ENCODE data around the gene VAV1. TPM values are rescaled to one million over a fixed set of nuclear protein-coding genes. Genes with fewer than 3 reads are reported as not detected.

Gene VAV1
- total and polyA plus RNA-seq, 10 of the 15 experiments (the other 5 are each of a cell fraction or from before 2014, with no cell fraction given) = 1.6 to 76.8 (median 40.7) TPM

DNA sequence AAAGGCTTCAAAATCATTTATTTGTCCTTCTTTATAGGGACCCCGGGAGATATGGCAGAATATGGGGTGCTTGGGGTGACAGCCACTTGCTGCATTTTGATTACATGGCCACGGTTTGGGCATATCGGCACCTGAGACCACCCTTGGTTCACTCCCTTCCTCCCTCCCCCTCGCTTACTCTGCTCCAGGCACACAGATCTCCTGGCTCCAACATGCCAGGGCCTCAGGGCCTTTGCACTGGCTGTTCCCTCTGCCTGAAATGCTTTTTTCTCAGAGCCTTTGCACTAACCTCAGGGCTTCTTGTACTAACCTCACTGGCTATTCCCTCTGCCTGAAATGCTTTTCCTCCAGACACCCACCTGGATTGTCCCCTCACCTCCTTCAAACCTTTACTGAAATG is 23.8 kb downstream of the VAV1 start (continued):
- TF ChIP-seq MXI1 (IDR thresholded peaks at IDR 0.05; ENCODE audit: low read depth, low read length) (no peak), NFXL1 (IDR thresholded peaks at IDR 0.05; ENCODE audit: borderline replicate concordance) (no peak)
- TF ChIP-seq, protein P1, sequence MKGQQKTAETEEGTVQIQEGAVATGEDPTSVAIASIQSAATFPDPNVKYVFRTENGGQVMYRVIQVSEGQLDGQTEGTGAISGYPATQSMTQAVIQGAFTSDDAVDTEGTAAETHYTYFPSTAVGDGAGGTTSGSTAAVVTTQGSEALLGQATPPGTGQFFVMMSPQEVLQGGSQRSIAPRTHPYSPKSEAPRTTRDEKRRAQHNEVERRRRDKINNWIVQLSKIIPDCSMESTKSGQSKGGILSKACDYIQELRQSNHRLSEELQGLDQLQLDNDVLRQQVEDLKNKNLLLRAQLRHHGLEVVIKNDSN (IDR thresholded peaks at IDR 0.05; ENCODE audit: borderline replicate concordance, extremely low read length, insufficient read depth, low read depth, low read length) = no peak

DNA sequence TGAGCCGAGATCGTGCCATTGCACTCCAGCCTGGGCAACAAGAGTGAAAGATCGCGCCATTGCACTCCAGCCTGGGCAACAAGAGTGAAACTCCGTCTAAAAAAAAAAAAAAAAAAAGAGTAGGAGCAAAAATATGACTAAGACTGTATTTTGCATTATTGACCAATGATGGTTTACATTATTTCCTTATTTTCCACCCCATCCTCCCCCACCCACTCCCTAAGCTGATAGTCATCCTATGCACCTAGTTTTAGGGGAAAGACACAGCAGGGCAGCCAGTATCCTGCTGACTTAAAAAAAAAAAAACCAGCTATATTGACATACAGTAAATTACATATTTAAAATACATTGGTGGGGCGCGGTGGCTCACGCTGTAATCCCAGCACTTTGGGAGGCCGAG is 25.1 kb downstream of the VAV1 start:
- no TSS peak for BruUV-seq (replicated peaks)
- WGBS (ENCODE audit: insufficient coverage, insufficient replicate concordance, low lambda C conversion rate, missing lambda C conversion rate) = 73% methylated on average over 6 of the region's 9 CpGs
- Histone ChIP-seq H3K9me3 (replicated peaks; ENCODE audit: control insufficient read depth, insufficient read depth, low read length) (peaks cover 2% of the 10 kb centered on the region; the same call in 1 of the 3 replicates), H3K4me1 (ENCODE audit: control insufficient read depth, insufficient read depth, low read length) (peaks cover 16% of the 10 kb centered on the region), H3K27me3 (replicated peaks in 1 of 2; ENCODE audit: control insufficient read depth in 2 of 2, insufficient read depth in 2 of 2, low read length in 1 of 2) (no peaks in the 10 kb centered on the region), H3K4me3 (no peak overlapping the region), H3K36me3 (ENCODE audit: control insufficient read depth in 2 of 2, insufficient read depth in 2 of 2, low read length in 1 of 2) (peaks cover 3 to 5% of the 10 kb centered on the region in 2 experiments; a peak in 3 of 4 replicates), H3K4me2 (ENCODE audit: control insufficient read depth, insufficient read depth) (no peak overlapping the region), H3K9ac (ENCODE audit: control insufficient read depth, insufficient read depth, low read length) (no peak overlapping the region), H3K27ac (ENCODE audit: control insufficient read depth, insufficient read depth) (no peak overlapping the region), H4K20me1 (ENCODE audit: control insufficient read depth, insufficient read depth) (0 out of 2 replicates have a peak, but pooled peaks cover 3% of the 10 kb centered on the region), H2AFZ (ENCODE audit: control insufficient read depth, low read depth, low read length) (no peak overlapping the region), H3K79me2 (ENCODE audit: control insufficient read depth, insufficient read depth, low read length) (peaks cover 60% of the 10 kb centered on the region)
- no peak for ATAC-seq
- POLR2A ChIA-PET = interaction anchor here (0.6 to 1.2 kb wide), 4 partner anchors 11 to 65 kb away, joined by 3 to 6 read pairs (median 4); no protein-coding TSS in a partner anchor
- no peak for FAIRE-seq
- CTCF ChIA-PET = interaction anchor here (1.2 kb wide), 2 partner anchors 24 to 92 kb away, joined by 3 read pairs; no protein-coding TSS in a partner anchor
- in situ Hi-C loops (cut with MboI) (no loop called here), intact Hi-C loops (cut with micrococcal nuclease; ENCODE audit: unreplicated experiment) (no loop called here)
- DNase-seq (ENCODE audit: low read depth, low spot score) = no peak
- SMC1A ChIA-PET (ENCODE audit: uncharacterized antibody, unreplicated experiment) = interaction anchor here (0.7 kb wide), 1 partner anchor 16 kb away, joined by 3 read pairs; no protein-coding TSS in a partner anchor
- RAD21 ChIA-PET (ENCODE audit: unreplicated experiment) = no interaction called here
- no peak for TF ChIP-seq JUND (IDR thresholded peaks at IDR 0.05; ENCODE audit: low read depth, low read length)
- TF ChIP-seq, protein P2, sequence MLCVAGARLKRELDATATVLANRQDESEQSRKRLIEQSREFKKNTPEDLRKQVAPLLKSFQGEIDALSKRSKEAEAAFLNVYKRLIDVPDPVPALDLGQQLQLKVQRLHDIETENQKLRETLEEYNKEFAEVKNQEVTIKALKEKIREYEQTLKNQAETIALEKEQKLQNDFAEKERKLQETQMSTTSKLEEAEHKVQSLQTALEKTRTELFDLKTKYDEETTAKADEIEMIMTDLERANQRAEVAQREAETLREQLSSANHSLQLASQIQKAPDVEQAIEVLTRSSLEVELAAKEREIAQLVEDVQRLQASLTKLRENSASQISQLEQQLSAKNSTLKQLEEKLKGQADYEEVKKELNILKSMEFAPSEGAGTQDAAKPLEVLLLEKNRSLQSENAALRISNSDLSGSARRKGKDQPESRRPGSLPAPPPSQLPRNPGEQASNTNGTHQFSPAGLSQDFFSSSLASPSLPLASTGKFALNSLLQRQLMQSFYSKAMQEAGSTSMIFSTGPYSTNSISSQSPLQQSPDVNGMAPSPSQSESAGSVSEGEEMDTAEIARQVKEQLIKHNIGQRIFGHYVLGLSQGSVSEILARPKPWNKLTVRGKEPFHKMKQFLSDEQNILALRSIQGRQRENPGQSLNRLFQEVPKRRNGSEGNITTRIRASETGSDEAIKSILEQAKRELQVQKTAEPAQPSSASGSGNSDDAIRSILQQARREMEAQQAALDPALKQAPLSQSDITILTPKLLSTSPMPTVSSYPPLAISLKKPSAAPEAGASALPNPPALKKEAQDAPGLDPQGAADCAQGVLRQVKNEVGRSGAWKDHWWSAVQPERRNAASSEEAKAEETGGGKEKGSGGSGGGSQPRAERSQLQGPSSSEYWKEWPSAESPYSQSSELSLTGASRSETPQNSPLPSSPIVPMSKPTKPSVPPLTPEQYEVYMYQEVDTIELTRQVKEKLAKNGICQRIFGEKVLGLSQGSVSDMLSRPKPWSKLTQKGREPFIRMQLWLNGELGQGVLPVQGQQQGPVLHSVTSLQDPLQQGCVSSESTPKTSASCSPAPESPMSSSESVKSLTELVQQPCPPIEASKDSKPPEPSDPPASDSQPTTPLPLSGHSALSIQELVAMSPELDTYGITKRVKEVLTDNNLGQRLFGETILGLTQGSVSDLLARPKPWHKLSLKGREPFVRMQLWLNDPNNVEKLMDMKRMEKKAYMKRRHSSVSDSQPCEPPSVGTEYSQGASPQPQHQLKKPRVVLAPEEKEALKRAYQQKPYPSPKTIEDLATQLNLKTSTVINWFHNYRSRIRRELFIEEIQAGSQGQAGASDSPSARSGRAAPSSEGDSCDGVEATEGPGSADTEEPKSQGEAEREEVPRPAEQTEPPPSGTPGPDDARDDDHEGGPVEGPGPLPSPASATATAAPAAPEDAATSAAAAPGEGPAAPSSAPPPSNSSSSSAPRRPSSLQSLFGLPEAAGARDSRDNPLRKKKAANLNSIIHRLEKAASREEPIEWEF (IDR thresholded peaks at IDR 0.05; ENCODE audit: insufficient replicate concordance, low read depth, low read length) = no peak
- TF ChIP-seq EGR1 (IDR thresholded peaks at IDR 0.05; ENCODE audit: borderline replicate concordance in 1 of 2, low read depth in 2 of 2, low read length in 2 of 2) = no peak
- TF ChIP-seq DPF2 (IDR thresholded peaks at IDR 0.05) = no peak
- TF ChIP-seq, protein P3, sequence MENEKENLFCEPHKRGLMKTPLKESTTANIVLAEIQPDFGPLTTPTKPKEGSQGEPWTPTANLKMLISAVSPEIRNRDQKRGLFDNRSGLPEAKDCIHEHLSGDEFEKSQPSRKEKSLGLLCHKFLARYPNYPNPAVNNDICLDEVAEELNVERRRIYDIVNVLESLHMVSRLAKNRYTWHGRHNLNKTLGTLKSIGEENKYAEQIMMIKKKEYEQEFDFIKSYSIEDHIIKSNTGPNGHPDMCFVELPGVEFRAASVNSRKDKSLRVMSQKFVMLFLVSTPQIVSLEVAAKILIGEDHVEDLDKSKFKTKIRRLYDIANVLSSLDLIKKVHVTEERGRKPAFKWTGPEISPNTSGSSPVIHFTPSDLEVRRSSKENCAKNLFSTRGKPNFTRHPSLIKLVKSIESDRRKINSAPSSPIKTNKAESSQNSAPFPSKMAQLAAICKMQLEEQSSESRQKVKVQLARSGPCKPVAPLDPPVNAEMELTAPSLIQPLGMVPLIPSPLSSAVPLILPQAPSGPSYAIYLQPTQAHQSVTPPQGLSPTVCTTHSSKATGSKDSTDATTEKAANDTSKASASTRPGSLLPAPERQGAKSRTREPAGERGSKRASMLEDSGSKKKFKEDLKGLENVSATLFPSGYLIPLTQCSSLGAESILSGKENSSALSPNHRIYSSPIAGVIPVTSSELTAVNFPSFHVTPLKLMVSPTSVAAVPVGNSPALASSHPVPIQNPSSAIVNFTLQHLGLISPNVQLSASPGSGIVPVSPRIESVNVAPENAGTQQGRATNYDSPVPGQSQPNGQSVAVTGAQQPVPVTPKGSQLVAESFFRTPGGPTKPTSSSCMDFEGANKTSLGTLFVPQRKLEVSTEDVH (IDR thresholded peaks at IDR 0.05; ENCODE audit: low read depth, partially characterized antibody) = no peak
- TF ChIP-seq IKZF2 (IDR thresholded peaks at IDR 0.05) = no peak
- no peak for TF ChIP-seq PAX5 (IDR thresholded peaks at IDR 0.05; ENCODE audit: borderline replicate concordance, low read depth, low read length)
- TF ChIP-seq HDAC2 (IDR thresholded peaks at IDR 0.05) = no peak
- TF ChIP-seq BMI1 (IDR thresholded peaks at IDR 0.05; ENCODE audit: borderline replicate concordance) = no peak
- no peak for TF ChIP-seq NR2C1 (IDR thresholded peaks at IDR 0.05)

Measured in GM12878 (cell line).